ENCODE measurements around the gene JARID2. TPM values are rescaled to one million over a fixed set of nuclear protein-coding genes. Genes with fewer than 3 reads are reported as not detected.

Gene JARID2
- total RNA-seq, 4 donors from 2014 or later: 11.6 to 22.5 (median 16.4) TPM

- H3K4me3 ChIP-seq: no peak overlapping the region
- peaks cover 37 to 46% of the 10 kb centered on the region in 2 donors for H3K4me1 ChIP-seq
- in situ Hi-C loops (cut with MboI; ENCODE audit: low sequenced_read_pairs in 4 of 4) (no loop called here), intact Hi-C loops (cut with DNase I; ENCODE audit: low total_unique reads) (no loop called here)
- peak overlapping the region in 1 of 4 donors; percentile 19 for H3K27ac ChIP-seq
- ATAC-seq: no peak
- TF ChIP-seq POLR2A (IDR thresholded peaks at IDR 0.05) (no peak), CTCF (IDR thresholded peaks at IDR 0.05 in 4 of 5, conservative IDR thresholded peaks at IDR 0.05 in 1 of 5) (no peak)
- H3K27me3 ChIP-seq: no peaks in the 10 kb centered on the region
- no peaks in the 10 kb centered on the region for H3K36me3 ChIP-seq
- no peak for DNase-seq
- no peaks in the 10 kb centered on the region for H3K9me3 ChIP-seq
Observed at GRCh38 chr6:15349379-15349778, 103.5 kb downstream of the JARID2 start.

DNA sequence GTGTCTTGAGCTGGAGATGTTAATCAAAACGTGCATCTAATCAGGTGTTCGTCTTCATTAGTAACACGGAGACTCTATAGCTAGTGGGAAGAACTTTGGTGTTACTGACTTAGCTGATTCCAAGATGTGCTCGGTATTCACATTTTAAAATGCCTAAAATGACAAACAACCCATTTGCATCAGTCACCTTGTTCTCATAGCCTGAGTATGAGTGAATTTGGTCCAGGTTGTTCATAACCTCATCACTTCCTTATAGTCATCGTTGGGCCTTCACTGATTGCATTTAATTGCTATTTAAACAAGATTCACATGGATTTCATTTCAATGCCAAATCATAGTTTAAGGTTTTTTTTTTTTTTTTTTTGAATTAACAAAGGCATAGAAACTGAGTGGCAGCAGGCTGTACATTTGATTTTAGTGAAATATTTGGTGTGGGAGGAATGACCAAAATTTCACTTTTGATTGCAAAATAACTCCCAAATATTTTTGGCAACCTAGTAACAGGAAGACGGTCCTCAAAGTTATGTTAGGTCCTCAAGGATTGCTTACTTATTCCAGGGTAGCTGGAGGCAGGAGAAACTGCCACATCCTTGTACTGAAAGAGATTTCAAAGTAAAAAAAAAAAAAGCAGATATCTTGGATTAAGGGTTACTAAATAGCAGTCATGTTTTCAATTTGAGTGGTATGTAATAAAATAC lies 104.7 kb downstream of the JARID2 start:
- Histone ChIP-seq H3K27ac (peak overlapping the region in 3 of 4 donors; percentile 62 to 76 (median 75)), H3K9me3 (no peaks in the 10 kb centered on the region), H3K4me3 (no peak overlapping the region), H3K27me3 (no peaks in the 10 kb centered on the region), H3K36me3 (no peaks in the 10 kb centered on the region), H3K4me1 (peaks cover 38 to 50% of the 10 kb centered on the region in 2 donors)
- no peak for ATAC-seq
- intact Hi-C loops (cut with DNase I; ENCODE audit: low total_unique reads): loop anchor here (5.0 to 10.0 kb wide), 2 partner anchors 83 to 426 kb away; no protein-coding TSS in a partner anchor
- TF ChIP-seq POLR2A (IDR thresholded peaks at IDR 0.05) (no peak), CTCF (IDR thresholded peaks at IDR 0.05 in 4 of 5, conservative IDR thresholded peaks at IDR 0.05 in 1 of 5) (no peak)
- no peak for DNase-seq
- in situ Hi-C loops (cut with MboI; ENCODE audit: low sequenced_read_pairs in 4 of 4): loop anchor here in 1 of 4 donors (25.0 kb wide), 1 partner anchor 88 kb away; no protein-coding TSS in a partner anchor

DNA sequence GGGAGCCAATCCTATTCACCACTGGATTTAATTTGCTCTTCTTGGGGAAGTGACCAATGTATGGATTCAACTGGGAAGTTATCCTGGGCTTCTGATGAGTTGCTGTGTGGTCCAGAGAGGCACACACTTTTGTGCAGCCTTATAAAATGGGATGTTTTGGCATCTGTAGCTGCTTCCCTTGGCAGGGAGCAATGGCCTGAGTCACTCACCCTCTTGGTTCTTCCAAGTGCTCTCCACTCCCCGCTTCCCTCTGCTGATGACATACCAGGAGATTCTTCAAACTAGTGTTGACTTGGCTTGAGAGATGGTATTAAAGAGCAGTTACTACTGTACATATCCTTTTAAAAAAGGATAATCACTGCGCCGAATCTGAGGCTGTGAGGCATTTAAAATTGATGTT lies 105.8 kb downstream of the JARID2 start:
- H3K27me3 ChIP-seq: no peaks in the 10 kb centered on the region
- DNase-seq: peak; percentile 62 to 83
- no peak for TF ChIP-seq POLR2A (IDR thresholded peaks at IDR 0.05)
- no peak for TF ChIP-seq CTCF (IDR thresholded peaks at IDR 0.05 in 4 of 5, conservative IDR thresholded peaks at IDR 0.05 in 1 of 5)
- no peaks in the 10 kb centered on the region for H3K36me3 ChIP-seq
- intact Hi-C loops (cut with DNase I; ENCODE audit: low total_unique reads) (loop anchor here (5.0 to 10.0 kb wide), 2 partner anchors 84 to 427 kb away; no protein-coding TSS in a partner anchor), in situ Hi-C loops (cut with MboI; ENCODE audit: low sequenced_read_pairs in 4 of 4) (loop anchor here in 1 of 4 donors (25.0 kb wide), 1 partner anchor 89 kb away; no protein-coding TSS in a partner anchor)
- no peak overlapping the region for H3K4me3 ChIP-seq
- ATAC-seq: peak; percentile 90 to 93
- H3K27ac ChIP-seq: peak overlapping the region; percentile 62 to 76 (median 71)
- no peaks in the 10 kb centered on the region for H3K9me3 ChIP-seq
- peaks cover 49 to 61% of the 10 kb centered on the region in 2 donors for H3K4me1 ChIP-seq

GRCh38 chr6:15352220-15352619 lies 106.4 kb downstream of the JARID2 start:
- no peaks in the 10 kb centered on the region for H3K36me3 ChIP-seq
- no peaks in the 10 kb centered on the region for H3K27me3 ChIP-seq
- in situ Hi-C loops (cut with MboI; ENCODE audit: low sequenced_read_pairs in 4 of 4): loop anchor here in 1 of 4 donors (25.0 kb wide), 1 partner anchor 90 kb away; no protein-coding TSS in a partner anchor
- intact Hi-C loops (cut with DNase I; ENCODE audit: low total_unique reads): loop anchor here (5.0 to 10.0 kb wide), 2 partner anchors 85 to 427 kb away; no protein-coding TSS in a partner anchor
- TF ChIP-seq CTCF (IDR thresholded peaks at IDR 0.05 in 4 of 5, conservative IDR thresholded peaks at IDR 0.05 in 1 of 5) (no peak), POLR2A (IDR thresholded peaks at IDR 0.05) (no peak)
- DNase-seq (no peak), ATAC-seq (no peak)
- H3K27ac ChIP-seq: peak overlapping the region; percentile 62 to 76 (median 71)
- no peak overlapping the region for H3K4me3 ChIP-seq
- peaks cover 55 to 67% of the 10 kb centered on the region in 2 donors for H3K4me1 ChIP-seq
- no peaks in the 10 kb centered on the region for H3K9me3 ChIP-seq

Measured in gastrocnemius medialis (tissue), 4 donors.